SK-N-SH (cell line): ENCODE results near the gene SIGLEC12. TPM values are rescaled to one million over a fixed set of nuclear protein-coding genes. Genes with fewer than 3 reads are reported as not detected.

ENCODE experiments used
- CTCF ChIA-PET: fragments of 300-600, 350-600 bp; formaldehyde crosslinking; extraction: SDS; loops from one replicate; lab custom pipeline; 2021; lab: Yijun Ruan, JAX
- POLR2A ChIA-PET: fragments of 350-600 bp; sonication (Branson Sonifier 250); formaldehyde crosslinking; extraction: SDS; loops from one replicate; lab custom pipeline; 2020; ENCODE audit warnings: antibody characterized with exemption, inconsistent platforms; lab: Yijun Ruan, JAX
- DNase-seq: peaks from one replicate; pipeline ENCODE4 v3.0.0; 2012
- H2AFZ ChIP-seq: fragments of 200-600 bp; sonication (generic); 2 replicates; pipeline ENCODE4 v1.8.1; 2016; ENCODE audit warnings: antibody characterized with exemption, mild to moderate bottlenecking, low read depth
- H3F3A ChIP-seq: fragments of 200-600 bp; sonication (generic); replicated peaks from 2 replicates; pipeline ENCODE3; 2016; ENCODE audit warnings: antibody characterized with exemption, mild to moderate bottlenecking; ENCODE audit not compliant: insufficient read depth
- H3K27ac ChIP-seq, 2 experiments: fragments of 200-500 bp in 1 of 2; fragments of 200-600 bp in 1 of 2; sonication (Bioruptor generic) in 1 of 2; sonication (generic), shearing (Covaris generic) in 1 of 2; 2 replicates each; pipeline versions ENCODE4 v1.5.1 to v1.6.1; 2014 to 2016; ENCODE audit warnings: low read depth in 2 of 2, inconsistent platforms in 1 of 2, low read length in 1 of 2, mild to moderate bottlenecking in 1 of 2, mixed read lengths in 1 of 2
- H3K27me3 ChIP-seq: fragments of 200-600 bp; sonication (generic), shearing (Covaris generic); 2 replicates; pipeline ENCODE4 v1.6.1; 2016; ENCODE audit warnings: mixed run types; ENCODE audit not compliant: insufficient read depth
- H3K36me3 ChIP-seq, 2 experiments: fragments of 200-500 bp in 1 of 2; fragments of 200-600 bp in 1 of 2; sonication (Bioruptor generic) in 1 of 2; sonication (generic) in 1 of 2; replicated peaks in 1 of 2; 2 replicates each; pipeline versions ENCODE3 to v1.5.1; 2014 to 2016; ENCODE audit warnings: low read length in 1 of 2, mild to moderate bottlenecking in 1 of 2; ENCODE audit not compliant: insufficient read depth in 2 of 2, control insufficient read depth in 1 of 2
- H3K4me1 ChIP-seq, 2 experiments: fragments of 200-500 bp in 1 of 2; fragments of 200-600 bp in 1 of 2; sonication (Bioruptor generic) in 1 of 2; sonication (generic), shearing (Covaris generic) in 1 of 2; 2 replicates each; pipeline versions ENCODE4 v1.5.1 to v1.6.1; 2014 to 2016; ENCODE audit warnings: low read depth in 1 of 2, low read length in 1 of 2, mixed run types in 1 of 2; ENCODE audit not compliant: insufficient read depth in 2 of 2, control insufficient read depth in 1 of 2
- H3K4me2 ChIP-seq: fragments of 200-600 bp; sonication (generic), shearing (Covaris generic); 2 replicates; pipeline ENCODE4 v1.6.1; 2017; ENCODE audit warnings: mixed run types
- H3K4me3 ChIP-seq, 2 experiments: fragments of 200-500 bp in 1 of 2; fragments of 200-600 bp in 1 of 2; sonication (Bioruptor generic) in 1 of 2; sonication (generic), shearing (Covaris generic) in 1 of 2; 2 replicates each; pipeline versions ENCODE4 v1.5.1 to v1.8.1; 2014 to 2016; ENCODE audit warnings: low read depth in 2 of 2, inconsistent platforms in 1 of 2, low read length in 1 of 2, mild to moderate bottlenecking in 1 of 2, mixed read lengths in 1 of 2, moderate library complexity in 1 of 2
- H3K79me2 ChIP-seq: fragments of 200-600 bp; sonication (generic); 2 replicates; pipeline ENCODE4 v1.8.1; 2017; ENCODE audit warnings: mild to moderate bottlenecking; ENCODE audit not compliant: insufficient read depth
- H3K9ac ChIP-seq: fragments of 200-600 bp; sonication (generic); 2 replicates; pipeline ENCODE4 v1.6.1; 2017; ENCODE audit warnings: mixed run types
- H3K9me2 ChIP-seq: fragments of 200-600 bp; sonication (generic); 2 replicates; pipeline ENCODE4 v1.6.1; 2017; ENCODE audit warnings: mixed run types
- H3K9me3 ChIP-seq: fragments of 200-600 bp; sonication (generic); 2 replicates; pipeline ENCODE4 v1.6.1; 2017; ENCODE audit warnings: mixed run types, mild to moderate bottlenecking, moderate library complexity
- H4K20me1 ChIP-seq: fragments of 200-600 bp; sonication (generic); 2 replicates; pipeline ENCODE4 v1.6.1; 2017; ENCODE audit warnings: mild to moderate bottlenecking, mixed run types; ENCODE audit not compliant: insufficient read depth
- CHD2 ChIP-seq: fragments of 150-350 bp; IDR thresholded peaks from 2 replicates; pipeline ENCODE4 v1.6.1; 2018; ENCODE audit warnings: low read length; ENCODE audit not compliant: partially characterized antibody
- ELF1 ChIP-seq: IDR thresholded peaks from 2 replicates; pipeline ENCODE4 v1.4.0; 2012
- EP300 ChIP-seq, 2 experiments: IDR thresholded peaks; 2 replicates each; pipeline versions ENCODE4 v1.4.0 to v1.6.1; 2012; ENCODE audit warnings: borderline replicate concordance in 1 of 2, low read depth in 1 of 2, low read length in 1 of 2
- EZH2phosphoT487 ChIP-seq: fragments of 200-600 bp; sonication (generic); IDR thresholded peaks from 2 replicates; pipeline ENCODE4 v1.6.1; 2017; ENCODE audit warnings: low read depth, mixed run types, mild to moderate bottlenecking, antibody characterized with exemption, moderate library complexity, borderline replicate concordance
- FOXJ3 ChIP-seq: sonication (generic); formaldehyde crosslinking; IDR thresholded peaks from 2 replicates; pipeline ENCODE4 v1.5.1; 2020; ENCODE audit warnings: mild to moderate bottlenecking, missing genetic modification reagents
- FOXM1 ChIP-seq: IDR thresholded peaks from 2 replicates; pipeline ENCODE4 v1.4.0; 2012; ENCODE audit warnings: low read depth, mild to moderate bottlenecking
- GABPA ChIP-seq: IDR thresholded peaks from 2 replicates; pipeline ENCODE4 v1.4.0; 2012; ENCODE audit warnings: low read depth, mild to moderate bottlenecking
- MXI1 ChIP-seq: IDR thresholded peaks from 2 replicates; pipeline ENCODE4 v1.6.1; 2012; ENCODE audit warnings: mild to moderate bottlenecking, low read depth, low read length, improper control_type of control experiment
- NFIC ChIP-seq: IDR thresholded peaks from 2 replicates; pipeline ENCODE4 v1.4.0; 2012; ENCODE audit warnings: borderline replicate concordance
- POLR2AphosphoS5 ChIP-seq: IDR thresholded peaks from 2 replicates; pipeline ENCODE4 v1.6.1; 2012; ENCODE audit warnings: low read depth, low read length
- RAD21 ChIP-seq: IDR thresholded peaks from 2 replicates; pipeline ENCODE4 v1.6.1; 2012; ENCODE audit warnings: mild to moderate bottlenecking, low read length
- RFX5 ChIP-seq: IDR thresholded peaks from 2 replicates; pipeline ENCODE4 v1.6.1; 2012; ENCODE audit warnings: mild to moderate bottlenecking, improper control_type of control experiment, low read length
- RXRA ChIP-seq: IDR thresholded peaks from 2 replicates; pipeline ENCODE4 v1.4.0; 2012; ENCODE audit warnings: low read depth, mild to moderate bottlenecking, borderline replicate concordance
- SMC3 ChIP-seq: IDR thresholded peaks from 2 replicates; pipeline ENCODE4 v1.6.1; 2012; ENCODE audit warnings: low read depth, low read length, improper control_type of control experiment
- TCF12 ChIP-seq: IDR thresholded peaks from 2 replicates; pipeline ENCODE4 v1.4.0; 2012
- WGBS: methylation state at CpG from one replicate; pipeline ENCODE4 v1.1.6; 2017; ENCODE audit warnings: low lambda C conversion rate; 5-methylcytosine and 5-hydroxymethylcytosine counted together
- polyA plus RNA-seq, 3 experiments: library from polyadenylated mRNA; depleted of rRNA; stranded (reverse); fragments of >200 nt; gene quantifications; 2 replicates each; pipeline ENCODE4 v1.2.3, GENCODE V29; 2012
- TF ChIP-seq, protein P1 (sequence below): IDR thresholded peaks from 2 replicates; pipeline ENCODE4 v1.6.1; 2012; ENCODE audit warnings: mild to moderate bottlenecking, low read depth, low read length, moderate library complexity
- TF ChIP-seq, protein P2 (sequence below): fragments of 150-350 bp; IDR thresholded peaks from 2 replicates; pipeline ENCODE4 v1.6.1; 2017; ENCODE audit warnings: antibody characterized with exemption, low read length, low read depth, borderline replicate concordance
- TF ChIP-seq, protein P3 (sequence below): fragments of 200-600 bp; sonication (generic); IDR thresholded peaks from 2 replicates; pipeline ENCODE4 v1.6.1; 2017; ENCODE audit warnings: antibody characterized with exemption, mild to moderate bottlenecking, moderate library complexity
- TF ChIP-seq, protein P4 (sequence below): IDR thresholded peaks from 2 replicates; pipeline ENCODE4; 2012
- TF ChIP-seq, protein P5 (sequence below): IDR thresholded peaks from 2 replicates; pipeline ENCODE4 v1.4.0; 2012; ENCODE audit warnings: low read depth, borderline replicate concordance

Gene SIGLEC12
- polyA plus RNA-seq, 1 of the 3 experiments (the other 2 are of a cell fraction): not detected

DNA sequence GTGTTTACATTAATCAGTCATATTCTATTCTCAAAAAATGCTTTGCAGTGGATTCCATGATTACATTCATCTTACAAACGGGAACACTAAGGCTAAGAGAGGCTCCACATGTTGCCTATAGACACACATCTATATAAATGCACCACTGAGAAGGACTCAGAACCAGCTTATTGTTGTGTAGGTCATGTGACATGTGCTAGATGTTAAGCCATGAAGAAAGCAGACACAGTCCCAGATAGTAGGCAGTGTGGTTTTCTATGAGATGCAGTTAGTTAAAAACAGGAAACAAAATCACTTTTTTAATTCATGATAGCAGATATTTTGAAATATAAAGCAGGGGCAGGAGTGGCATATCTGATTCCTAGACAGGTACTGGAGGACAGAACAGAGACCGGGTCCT lies 19.1 kb upstream of the SIGLEC12 start:
- no peaks in the 10 kb centered on the region for H3K9me2 ChIP-seq
- H3K27me3 ChIP-seq: no peaks in the 10 kb centered on the region; the same call in none of the 2 replicates
- H4K20me1 ChIP-seq: no peaks in the 10 kb centered on the region
- no peak for DNase-seq
- no peak overlapping the region for H3K4me3 ChIP-seq
- TF ChIP-seq RFX5: no peak
- no peak for TF ChIP-seq TCF12
- TF ChIP-seq, protein P1, sequence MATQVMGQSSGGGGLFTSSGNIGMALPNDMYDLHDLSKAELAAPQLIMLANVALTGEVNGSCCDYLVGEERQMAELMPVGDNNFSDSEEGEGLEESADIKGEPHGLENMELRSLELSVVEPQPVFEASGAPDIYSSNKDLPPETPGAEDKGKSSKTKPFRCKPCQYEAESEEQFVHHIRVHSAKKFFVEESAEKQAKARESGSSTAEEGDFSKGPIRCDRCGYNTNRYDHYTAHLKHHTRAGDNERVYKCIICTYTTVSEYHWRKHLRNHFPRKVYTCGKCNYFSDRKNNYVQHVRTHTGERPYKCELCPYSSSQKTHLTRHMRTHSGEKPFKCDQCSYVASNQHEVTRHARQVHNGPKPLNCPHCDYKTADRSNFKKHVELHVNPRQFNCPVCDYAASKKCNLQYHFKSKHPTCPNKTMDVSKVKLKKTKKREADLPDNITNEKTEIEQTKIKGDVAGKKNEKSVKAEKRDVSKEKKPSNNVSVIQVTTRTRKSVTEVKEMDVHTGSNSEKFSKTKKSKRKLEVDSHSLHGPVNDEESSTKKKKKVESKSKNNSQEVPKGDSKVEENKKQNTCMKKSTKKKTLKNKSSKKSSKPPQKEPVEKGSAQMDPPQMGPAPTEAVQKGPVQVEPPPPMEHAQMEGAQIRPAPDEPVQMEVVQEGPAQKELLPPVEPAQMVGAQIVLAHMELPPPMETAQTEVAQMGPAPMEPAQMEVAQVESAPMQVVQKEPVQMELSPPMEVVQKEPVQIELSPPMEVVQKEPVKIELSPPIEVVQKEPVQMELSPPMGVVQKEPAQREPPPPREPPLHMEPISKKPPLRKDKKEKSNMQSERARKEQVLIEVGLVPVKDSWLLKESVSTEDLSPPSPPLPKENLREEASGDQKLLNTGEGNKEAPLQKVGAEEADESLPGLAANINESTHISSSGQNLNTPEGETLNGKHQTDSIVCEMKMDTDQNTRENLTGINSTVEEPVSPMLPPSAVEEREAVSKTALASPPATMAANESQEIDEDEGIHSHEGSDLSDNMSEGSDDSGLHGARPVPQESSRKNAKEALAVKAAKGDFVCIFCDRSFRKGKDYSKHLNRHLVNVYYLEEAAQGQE: no peak
- TF ChIP-seq ELF1: no peak
- no peak for TF ChIP-seq NFIC
- TF ChIP-seq FOXM1: no peak
- TF ChIP-seq RXRA: no peak
- TF ChIP-seq FOXJ3 (CRISPR knock-in tag): no peak
- no peaks in the 10 kb centered on the region for H3K4me1 ChIP-seq
- POLR2A ChIA-PET: no interaction called here
- H3K27ac ChIP-seq: no peak overlapping the region
- 3% methylated on average over 2 of the region's 2 CpGs for WGBS
- no peaks in the 10 kb centered on the region for H3K36me3 ChIP-seq
- no peak overlapping the region for H2AFZ ChIP-seq
- no peaks in the 10 kb centered on the region for H3K79me2 ChIP-seq
- H3K4me2 ChIP-seq: no peak overlapping the region
- CTCF ChIA-PET: no interaction called here
- H3F3A ChIP-seq: no peaks in the 10 kb centered on the region
- H3K9ac ChIP-seq: no peak overlapping the region
- H3K9me3 ChIP-seq: no peaks in the 10 kb centered on the region

DNA sequence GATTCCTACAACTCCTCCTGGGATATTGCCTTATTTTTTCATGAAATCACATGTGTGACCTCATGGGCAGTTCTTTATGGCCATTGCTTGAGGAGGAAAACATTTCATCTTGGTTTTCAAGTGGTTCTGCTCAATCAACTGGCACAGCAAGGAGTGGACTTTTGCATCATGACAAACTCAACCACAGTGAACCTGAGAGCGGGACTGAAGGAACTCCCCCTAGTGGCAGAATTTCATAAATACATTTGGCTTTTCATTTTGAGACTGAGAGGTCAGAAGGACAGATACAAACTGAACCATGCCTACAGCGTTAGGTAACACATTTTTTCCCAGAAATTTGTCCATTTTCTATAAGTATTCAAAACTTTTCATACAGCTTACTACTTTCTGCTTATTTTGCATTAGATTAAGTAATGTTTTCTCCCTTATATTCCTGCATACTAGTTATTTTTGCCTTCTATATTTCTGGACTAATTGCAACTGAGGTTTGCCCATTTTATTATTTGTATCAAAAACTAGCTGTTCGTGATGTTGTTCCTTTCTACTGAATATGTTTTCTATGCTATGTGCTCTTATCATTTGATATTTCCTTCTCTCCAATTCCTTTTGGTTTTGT lies 13.4 kb upstream of the SIGLEC12 start:
- H3K4me1 ChIP-seq: no peaks in the 10 kb centered on the region
- H3K9ac ChIP-seq: no peak overlapping the region
- H3K79me2 ChIP-seq: no peaks in the 10 kb centered on the region
- no peaks in the 10 kb centered on the region for H3K9me2 ChIP-seq
- ChIA-PET CTCF (interaction anchor here (0.8 to 2.9 kb wide), 28 partner anchors 9 to 498 kb away, joined by 3 to 16 read pairs (median 4); partner anchors contain the start of genes CEACAM18 and SIGLEC10), POLR2A (no interaction called here)
- peak; percentile 51 for DNase-seq
- H3K4me3 ChIP-seq: no peak overlapping the region
- no peaks in the 10 kb centered on the region for H3K9me3 ChIP-seq
- no peak overlapping the region for H3K27ac ChIP-seq
- no peak overlapping the region for H3K4me2 ChIP-seq
- no peaks in the 10 kb centered on the region for H4K20me1 ChIP-seq
- peaks cover 15% of the 10 kb centered on the region; the same call in 1 of the 2 replicates for H3K27me3 ChIP-seq
- no peaks in the 10 kb centered on the region for H3K36me3 ChIP-seq
- H3F3A ChIP-seq: no peaks in the 10 kb centered on the region
- no peak overlapping the region for H2AFZ ChIP-seq
- 0% methylated on average over 3 of the region's 3 CpGs for WGBS
- TF ChIP-seq FOXJ3 (CRISPR knock-in tag): no peak
- TF ChIP-seq GABPA: no peak
- TF ChIP-seq, protein P2, sequence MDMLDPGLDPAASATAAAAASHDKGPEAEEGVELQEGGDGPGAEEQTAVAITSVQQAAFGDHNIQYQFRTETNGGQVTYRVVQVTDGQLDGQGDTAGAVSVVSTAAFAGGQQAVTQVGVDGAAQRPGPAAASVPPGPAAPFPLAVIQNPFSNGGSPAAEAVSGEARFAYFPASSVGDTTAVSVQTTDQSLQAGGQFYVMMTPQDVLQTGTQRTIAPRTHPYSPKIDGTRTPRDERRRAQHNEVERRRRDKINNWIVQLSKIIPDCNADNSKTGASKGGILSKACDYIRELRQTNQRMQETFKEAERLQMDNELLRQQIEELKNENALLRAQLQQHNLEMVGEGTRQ: no peak
- no peak for TF ChIP-seq TCF12
- TF ChIP-seq, protein P3, sequence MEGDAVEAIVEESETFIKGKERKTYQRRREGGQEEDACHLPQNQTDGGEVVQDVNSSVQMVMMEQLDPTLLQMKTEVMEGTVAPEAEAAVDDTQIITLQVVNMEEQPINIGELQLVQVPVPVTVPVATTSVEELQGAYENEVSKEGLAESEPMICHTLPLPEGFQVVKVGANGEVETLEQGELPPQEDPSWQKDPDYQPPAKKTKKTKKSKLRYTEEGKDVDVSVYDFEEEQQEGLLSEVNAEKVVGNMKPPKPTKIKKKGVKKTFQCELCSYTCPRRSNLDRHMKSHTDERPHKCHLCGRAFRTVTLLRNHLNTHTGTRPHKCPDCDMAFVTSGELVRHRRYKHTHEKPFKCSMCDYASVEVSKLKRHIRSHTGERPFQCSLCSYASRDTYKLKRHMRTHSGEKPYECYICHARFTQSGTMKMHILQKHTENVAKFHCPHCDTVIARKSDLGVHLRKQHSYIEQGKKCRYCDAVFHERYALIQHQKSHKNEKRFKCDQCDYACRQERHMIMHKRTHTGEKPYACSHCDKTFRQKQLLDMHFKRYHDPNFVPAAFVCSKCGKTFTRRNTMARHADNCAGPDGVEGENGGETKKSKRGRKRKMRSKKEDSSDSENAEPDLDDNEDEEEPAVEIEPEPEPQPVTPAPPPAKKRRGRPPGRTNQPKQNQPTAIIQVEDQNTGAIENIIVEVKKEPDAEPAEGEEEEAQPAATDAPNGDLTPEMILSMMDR: peak; percentile 79
- no peak for TF ChIP-seq EZH2phosphoT487
- peak; percentile 43 for TF ChIP-seq RAD21
- TF ChIP-seq POLR2AphosphoS5: no peak
- TF ChIP-seq SMC3: peak; percentile 49
- no peak for TF ChIP-seq CHD2
- no peak for TF ChIP-seq MXI1
- no peak for TF ChIP-seq EP300 (IDR thresholded peaks at IDR 0.05; ENCODE audit: borderline replicate concordance in 1 of 2, low read depth in 1 of 2, low read length in 1 of 2)
- TF ChIP-seq ELF1: no peak
- TF ChIP-seq NFIC: no peak
- TF ChIP-seq, protein P4, sequence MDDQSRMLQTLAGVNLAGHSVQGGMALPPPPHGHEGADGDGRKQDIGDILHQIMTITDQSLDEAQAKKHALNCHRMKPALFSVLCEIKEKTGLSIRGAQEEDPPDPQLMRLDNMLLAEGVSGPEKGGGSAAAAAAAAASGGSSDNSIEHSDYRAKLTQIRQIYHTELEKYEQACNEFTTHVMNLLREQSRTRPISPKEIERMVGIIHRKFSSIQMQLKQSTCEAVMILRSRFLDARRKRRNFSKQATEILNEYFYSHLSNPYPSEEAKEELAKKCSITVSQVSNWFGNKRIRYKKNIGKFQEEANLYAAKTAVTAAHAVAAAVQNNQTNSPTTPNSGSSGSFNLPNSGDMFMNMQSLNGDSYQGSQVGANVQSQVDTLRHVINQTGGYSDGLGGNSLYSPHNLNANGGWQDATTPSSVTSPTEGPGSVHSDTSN: no peak
- TF ChIP-seq, protein P5, sequence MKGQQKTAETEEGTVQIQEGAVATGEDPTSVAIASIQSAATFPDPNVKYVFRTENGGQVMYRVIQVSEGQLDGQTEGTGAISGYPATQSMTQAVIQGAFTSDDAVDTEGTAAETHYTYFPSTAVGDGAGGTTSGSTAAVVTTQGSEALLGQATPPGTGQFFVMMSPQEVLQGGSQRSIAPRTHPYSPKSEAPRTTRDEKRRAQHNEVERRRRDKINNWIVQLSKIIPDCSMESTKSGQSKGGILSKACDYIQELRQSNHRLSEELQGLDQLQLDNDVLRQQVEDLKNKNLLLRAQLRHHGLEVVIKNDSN: no peak
